HCT116 (cell line): ENCODE data around the gene ANKRD9. TPM values are rescaled to one million over a fixed set of nuclear protein-coding genes. Genes with fewer than 3 reads are reported as not detected.

Source experiments
- ATAC-seq: fragments of 200-7000 bp; cut with Tn5 transposase; 2 replicates; pipeline ENCODE4 v1.9.1; 2020; ENCODE audit warnings: mild to moderate bottlenecking, moderate library complexity
- BruUV-seq: library from RNA; stranded (reverse); fragments of 400-500 nt; replicated peaks from 2 replicates; lab custom pipeline; 2021; lab: Mats Ljungman, UMichigan
- CTCF ChIA-PET: fragments of 300-600 bp; sonication (Branson Sonifier 250); formaldehyde crosslinking; loops from one replicate; lab custom pipeline; 2021; ENCODE audit warnings: antibody characterized with exemption; lab: Charles Lee
- POLR2A ChIA-PET: fragments of 300-600, 350-600 bp; sonication (Branson Sonifier 250); formaldehyde crosslinking; loops from one replicate; lab custom pipeline; 2021; ENCODE audit warnings: antibody characterized with exemption; lab: Charles Lee
- RAD21 ChIA-PET, 2 experiments: fragments of 300-600 bp; sonication (Branson Sonifier 250); formaldehyde crosslinking; loops; one replicate each; lab custom pipeline; 2023; ENCODE audit warnings: low total read pairs in 2 of 2; ENCODE audit not compliant: uncharacterized antibody in 2 of 2, unreplicated experiment in 2 of 2, low non-redundant PET in 1 of 2; lab: Charles Lee
- DNase-seq: peaks from one replicate; pipeline ENCODE4 v3.0.0-alpha.2; 2010; ENCODE audit warnings: low read depth, low spot score
- H2AFZ ChIP-seq: fragments of 200-600 bp; shearing (Covaris generic), sonication (generic); 2 replicates; pipeline ENCODE4 v1.6.1; 2017; ENCODE audit warnings: low read depth, mixed run types, mixed read lengths, antibody characterized with exemption, low read length; ENCODE audit not compliant: poor library complexity, severe bottlenecking
- H3K27ac ChIP-seq: 2 replicates; pipeline ENCODE4 v1.5.1; 2012; ENCODE audit warnings: low read depth, low read length
- H3K27me3 ChIP-seq: fragments of 200-600 bp; sonication (generic); 2 replicates; pipeline ENCODE4 v1.6.1; 2016; ENCODE audit warnings: mixed run types, low read length, mixed read lengths; ENCODE audit not compliant: insufficient read depth
- H3K36me3 ChIP-seq, 2 experiments: fragments of 200-500 bp in 1 of 2; fragments of 200-600 bp in 1 of 2; sonication (Bioruptor generic) in 1 of 2; sonication (generic) in 1 of 2; 2 replicates each; pipeline versions ENCODE4 v1.5.1 to v1.6.1; 2014 to 2016; ENCODE audit warnings: low read length in 2 of 2, inconsistent platforms in 1 of 2, mixed read lengths in 1 of 2, mixed run types in 1 of 2; ENCODE audit not compliant: insufficient read depth in 2 of 2, control insufficient read depth in 1 of 2
- H3K4me1 ChIP-seq, 2 experiments: fragments of 200-600 bp in 1 of 2; sonication (generic) in 1 of 2; 2 replicates each; pipeline versions ENCODE4 v1.5.1 to v1.6.1; 2012 to 2017; ENCODE audit warnings: low read length in 2 of 2, inconsistent platforms in 1 of 2, mild to moderate bottlenecking in 1 of 2, mixed read lengths in 1 of 2, mixed run types in 1 of 2, moderate library complexity in 1 of 2; ENCODE audit not compliant: insufficient read depth in 2 of 2, control insufficient read depth in 1 of 2
- H3K4me2 ChIP-seq: fragments of 200-600 bp; sonication (generic); 2 replicates; pipeline ENCODE4 v1.6.1; 2017; ENCODE audit warnings: mixed run types, low read length, mixed read lengths
- H3K4me3 ChIP-seq, 2 experiments: fragments of 200-600 bp in 1 of 2; sonication (generic) in 1 of 2; replicated peaks in 1 of 2; 2 replicates each; pipeline ENCODE4 v1.5.1; 2011 to 2016; ENCODE audit warnings: low read length in 2 of 2, control low read depth in 1 of 2, low read depth in 1 of 2, mild to moderate bottlenecking in 1 of 2, mixed read lengths in 1 of 2, mixed run types in 1 of 2
- H3K79me2 ChIP-seq: fragments of 200-600 bp; sonication (generic); 2 replicates; pipeline ENCODE4 v1.6.1; 2017; ENCODE audit warnings: mild to moderate bottlenecking, mixed run types, low read length, moderate library complexity, mixed read lengths; ENCODE audit not compliant: insufficient read depth
- H3K9ac ChIP-seq: fragments of 200-600 bp; sonication (generic); 2 replicates; pipeline ENCODE4 v1.6.1; 2016; ENCODE audit warnings: low read length, mixed read lengths
- H3K9me2 ChIP-seq: fragments of 200-600 bp; sonication (generic), shearing (Covaris generic); 2 replicates; pipeline ENCODE4 v1.6.1; 2017; ENCODE audit warnings: mixed run types, mild to moderate bottlenecking, moderate library complexity; ENCODE audit not compliant: insufficient read depth
- H3K9me3 ChIP-seq, 2 experiments: fragments of 200-500 bp in 1 of 2; fragments of 200-600 bp in 1 of 2; sonication (Bioruptor generic) in 1 of 2; sonication (generic) in 1 of 2; 2 replicates each; pipeline ENCODE4 v1.6.1; 2014 to 2017; ENCODE audit warnings: low read length in 2 of 2, mixed read lengths in 2 of 2, inconsistent platforms in 1 of 2, low read depth in 1 of 2, mild to moderate bottlenecking in 1 of 2, mixed run types in 1 of 2, moderate library complexity in 1 of 2; ENCODE audit not compliant: control insufficient read depth in 1 of 2, insufficient read depth in 1 of 2
- H4K20me1 ChIP-seq: fragments of 200-600 bp; sonication (generic), shearing (Covaris generic); 2 replicates; pipeline ENCODE4 v1.6.1; 2017; ENCODE audit warnings: mixed run types, mild to moderate bottlenecking, moderate library complexity; ENCODE audit not compliant: insufficient read depth
- CBX3 ChIP-seq: IDR thresholded peaks from 2 replicates; pipeline ENCODE4 v1.6.1; 2012; ENCODE audit warnings: low read depth
- EGR1 ChIP-seq: IDR thresholded peaks from 2 replicates; pipeline ENCODE4 v1.6.1; 2012; ENCODE audit warnings: low read depth
- ELF1 ChIP-seq: IDR thresholded peaks from 2 replicates; pipeline ENCODE4 v1.6.1; 2012; ENCODE audit warnings: low read depth, borderline replicate concordance
- FOSL1 ChIP-seq: IDR thresholded peaks from 2 replicates; pipeline ENCODE4 v1.6.1; 2012; ENCODE audit warnings: low read depth
- JUND ChIP-seq: IDR thresholded peaks from 2 replicates; pipeline ENCODE4 v1.6.1; 2012
- MAX ChIP-seq: IDR thresholded peaks from 2 replicates; pipeline ENCODE4 v1.6.1; 2012
- POLR2AphosphoS5 ChIP-seq: IDR thresholded peaks from 2 replicates; pipeline ENCODE4 v1.6.1; 2011; ENCODE audit warnings: mild to moderate bottlenecking, low read depth, low read length, moderate library complexity
- TCF7L2 ChIP-seq: IDR thresholded peaks from 2 replicates; pipeline ENCODE4 v1.7.0; 2011; ENCODE audit warnings: borderline replicate concordance, inconsistent platforms; ENCODE audit not compliant: insufficient read depth, insufficient read length; ENCODE audit errors: extremely low read depth
- ZBTB33 ChIP-seq: IDR thresholded peaks from 2 replicates; pipeline ENCODE4 v1.6.1; 2011; ENCODE audit warnings: mild to moderate bottlenecking, low read length, moderate library complexity; ENCODE audit not compliant: insufficient replicate concordance; ENCODE audit errors: extremely low read depth
- ZFX ChIP-seq: fragments of 450-650 bp; IDR thresholded peaks from 2 replicates; pipeline ENCODE4 v1.6.1; 2017
- intact Hi-C: fragments of 100-400 bp; cut with micrococcal nuclease; formaldehyde crosslinking; loops from 2 replicates; pipeline ENCODE4 v1.10.0; 2022
- total RNA-seq: library from RNA; stranded (reverse); gene quantifications from one replicate; pipeline ENCODE4 v1.2.1, GENCODE V29; 2021; ENCODE audit not compliant: unreplicated experiment

The ANKRD9 gene
- total RNA-seq, 1 experiment from 2014 or later = 29.0 TPM

GRCh38 chr14:102530828-102531478, 21.4 kb upstream of the ANKRD9 start:
- CTCF ChIA-PET = interaction anchor here (1.5 kb wide), 1 partner anchor 60 kb away, joined by 5 read pairs; no protein-coding TSS in a partner anchor
- Histone ChIP-seq H3K9me2 (no peaks in the 10 kb centered on the region), H3K9me3 (no peaks in the 10 kb centered on the region), H2AFZ (peak overlapping the region; percentile 32), H4K20me1 (no peaks in the 10 kb centered on the region), H3K27me3 (no peaks in the 10 kb centered on the region), H3K4me3 (no peak overlapping the region), H3K4me1 (peaks cover 26 to 47% of the 10 kb centered on the region in 2 experiments), H3K9ac (no peak overlapping the region), H3K4me2 (no peak overlapping the region), H3K79me2 (no peaks in the 10 kb centered on the region), H3K27ac (no peak overlapping the region), H3K36me3 (no peaks in the 10 kb centered on the region)
- RAD21 ChIA-PET = interaction anchor here in 1 of 2 experiments (0.5 kb wide), 1 partner anchor 226 kb away, joined by 5 read pairs; the partner anchor contains the start of gene MOK
- intact Hi-C loops = no loop called here
- no TSS peak for BruUV-seq
- POLR2A ChIA-PET = no interaction called here
- DNase-seq (no peak), ATAC-seq (no peak)
- no peak for TF ChIP-seq MAX
- TF ChIP-seq FOSL1 = no peak
- TF ChIP-seq ZFX = no peak
- no peak for TF ChIP-seq POLR2AphosphoS5
- TF ChIP-seq ZBTB33 = no peak
- TF ChIP-seq JUND = no peak
- no peak for TF ChIP-seq EGR1
- no peak for TF ChIP-seq ELF1
- TF ChIP-seq CBX3 = no peak
- TF ChIP-seq TCF7L2 = no peak
